Activated CD4-positive, alpha-beta T cell treated with anti-CD3 and anti-CD28 coated beads for 4 hours (primary cell): ENCODE measurements around the gene DAAM1.

Source experiments
- DNase-seq, 2 donors: peaks; one replicate each; pipeline ENCODE4 v3.0.0-alpha.2; 2020

Gene DAAM1

GRCh38 chr14:59224341-59224740, 35.9 kb downstream of the DAAM1 start:
- no peak for DNase-seq

- DNase-seq: no peak
Observed at GRCh38 chr14:59225281-59225680, 36.8 kb downstream of the DAAM1 start.

GRCh38 chr14:59228421-59228820, 40.0 kb downstream of the DAAM1 start:
- no peak for DNase-seq

GRCh38 chr14:59229653-59230406, 41.4 kb downstream of the DAAM1 start:
- DNase-seq: no peak

- DNase-seq: no peak
Observed at GRCh38 chr14:59236195-59236594, 47.7 kb downstream of the DAAM1 start.

GRCh38 chr14:59238216-59238615, 49.7 kb downstream of the DAAM1 start:
- no peak for DNase-seq

- no peak for DNase-seq
Observed at GRCh38 chr14:59239022-59239421, 50.6 kb downstream of the DAAM1 start.

- no peak for DNase-seq
Observed at GRCh38 chr14:59240356-59240755, 51.9 kb downstream of the DAAM1 start.

- DNase-seq: no peak
Observed at GRCh38 chr14:59241121-59241520, 52.7 kb downstream of the DAAM1 start.

GRCh38 chr14:59243174-59243573, 54.7 kb downstream of the DAAM1 start:
- no peak for DNase-seq

- DNase-seq: no peak
Observed at GRCh38 chr14:59244581-59244980, 56.1 kb downstream of the DAAM1 start.

GRCh38 chr14:59245809-59246295, 57.4 kb downstream of the DAAM1 start:
- DNase-seq: no peak

GRCh38 chr14:59246566-59246965, 58.1 kb downstream of the DAAM1 start:
- DNase-seq: no peak

- no peak for DNase-seq
Observed at GRCh38 chr14:59247801-59248584, 59.5 kb downstream of the DAAM1 start.

GRCh38 chr14:59249029-59249428, 60.6 kb downstream of the DAAM1 start:
- no peak for DNase-seq

- DNase-seq: no peak
Observed at GRCh38 chr14:59251811-59252771, 63.6 kb downstream of the DAAM1 start.

- DNase-seq: no peak
Observed at GRCh38 chr14:59252772-59253500, 64.5 kb downstream of the DAAM1 start.

- DNase-seq: no peak
Observed at GRCh38 chr14:59253527-59253926, 65.1 kb downstream of the DAAM1 start.

GRCh38 chr14:59254146-59254910, 65.9 kb downstream of the DAAM1 start:
- DNase-seq: no peak

- no peak for DNase-seq
Observed at GRCh38 chr14:59254911-59255545, 66.6 kb downstream of the DAAM1 start.

GRCh38 chr14:59256331-59256730, 67.9 kb downstream of the DAAM1 start:
- no peak for DNase-seq
